Right renal pelvis (tissue), 4 donors: ENCODE data around the gene G6PC3. TPM values are rescaled to one million over a fixed set of nuclear protein-coding genes. Genes with fewer than 3 reads are reported as not detected.

Experiments used
- DNase-seq, 4 donors: peaks; one replicate each; pipeline ENCODE4 v3.0.0-alpha.2; 2013; ENCODE audit warnings: low read depth in 4 of 4, low spot score in 3 of 4, missing footprints in 1 of 4
- polyA plus RNA-seq, 4 donors: library from polyadenylated mRNA; unstranded; fragments of 120-200 nt; gene quantifications; one replicate each; pipeline ENCODE4 v1.2.1, GENCODE V29; 2013; ENCODE audit not compliant: insufficient read length in 4 of 4

The G6PC3 gene
- polyA plus RNA-seq, 4 donors, result 71.1 to 97.7 (median 87.5) TPM

- DNase-seq, result no peak
Observed at GRCh38 chr17:44102849-44103622, 32.5 kb downstream of the G6PC3 start.

DNA sequence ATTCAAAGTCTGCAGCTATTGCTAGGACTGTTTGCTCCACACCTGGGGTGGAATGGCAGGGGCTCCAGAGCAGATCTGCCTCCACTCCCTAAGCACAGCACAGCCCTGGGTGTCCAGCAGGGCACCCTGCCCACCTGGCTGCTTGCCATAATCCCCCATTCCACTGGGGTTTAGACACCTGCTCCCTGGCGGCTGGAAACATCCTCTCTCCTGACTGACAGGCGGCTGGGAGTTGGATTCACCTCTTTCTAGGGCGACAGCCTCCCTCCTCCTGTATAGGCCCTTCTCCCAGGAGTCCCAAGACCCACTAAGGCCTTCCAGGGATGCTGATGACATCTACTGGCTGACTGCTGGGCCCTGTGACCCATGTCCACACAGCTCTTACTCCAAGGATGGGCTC is 34.9 kb downstream of the G6PC3 start:
- no peak for DNase-seq

- DNase-seq, result no peak
Observed at GRCh38 chr17:44105941-44106340, 35.4 kb downstream of the G6PC3 start.

GRCh38 chr17:44106801-44107200 is 36.3 kb downstream of the G6PC3 start:
- no peak for DNase-seq

DNA sequence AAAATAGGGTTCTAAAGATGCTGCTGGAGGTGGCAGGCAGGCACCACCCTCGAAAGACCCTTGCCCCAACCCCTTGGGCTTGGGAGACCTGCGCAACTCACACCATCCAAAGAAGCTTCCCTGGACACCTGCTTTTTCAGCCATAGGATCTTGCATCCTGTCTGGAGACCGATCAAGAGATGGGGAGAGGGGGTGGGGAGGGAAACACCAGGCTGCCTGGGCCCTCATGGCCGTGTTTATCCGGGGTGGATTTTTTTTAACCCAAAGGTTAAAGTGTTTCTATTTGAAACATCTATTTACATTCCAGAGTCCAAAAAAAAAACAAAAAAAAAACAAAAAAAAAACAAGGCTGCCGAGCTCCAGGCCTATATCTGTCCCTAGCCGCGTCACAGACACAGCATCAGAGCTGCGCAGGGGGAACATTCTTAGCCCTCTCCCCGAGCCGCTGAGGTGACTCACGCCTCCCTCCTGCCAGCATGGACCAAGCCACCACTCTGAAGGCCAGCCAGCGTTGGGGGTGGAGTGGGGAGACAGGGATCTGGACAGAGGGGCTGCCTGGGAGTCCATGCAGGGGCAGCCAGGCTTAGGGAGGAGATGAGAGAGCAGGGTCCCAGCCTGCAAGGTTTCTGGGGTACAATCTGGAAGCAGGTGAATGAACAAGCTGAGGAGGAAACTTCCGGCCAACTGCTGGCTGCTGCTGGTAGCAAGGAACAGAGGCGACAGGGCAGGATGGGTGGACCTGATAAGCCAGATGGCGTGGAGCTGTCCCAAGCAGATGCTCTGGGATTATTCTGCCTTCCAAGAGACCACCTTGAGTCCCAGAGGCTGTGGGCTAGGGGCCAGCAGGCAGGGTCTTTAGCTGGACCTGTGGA is 38.1 kb downstream of the G6PC3 start:
- DNase-seq, result no peak

- DNase-seq, result no peak
Observed at GRCh38 chr17:44109312-44109630, 38.7 kb downstream of the G6PC3 start.

DNA sequence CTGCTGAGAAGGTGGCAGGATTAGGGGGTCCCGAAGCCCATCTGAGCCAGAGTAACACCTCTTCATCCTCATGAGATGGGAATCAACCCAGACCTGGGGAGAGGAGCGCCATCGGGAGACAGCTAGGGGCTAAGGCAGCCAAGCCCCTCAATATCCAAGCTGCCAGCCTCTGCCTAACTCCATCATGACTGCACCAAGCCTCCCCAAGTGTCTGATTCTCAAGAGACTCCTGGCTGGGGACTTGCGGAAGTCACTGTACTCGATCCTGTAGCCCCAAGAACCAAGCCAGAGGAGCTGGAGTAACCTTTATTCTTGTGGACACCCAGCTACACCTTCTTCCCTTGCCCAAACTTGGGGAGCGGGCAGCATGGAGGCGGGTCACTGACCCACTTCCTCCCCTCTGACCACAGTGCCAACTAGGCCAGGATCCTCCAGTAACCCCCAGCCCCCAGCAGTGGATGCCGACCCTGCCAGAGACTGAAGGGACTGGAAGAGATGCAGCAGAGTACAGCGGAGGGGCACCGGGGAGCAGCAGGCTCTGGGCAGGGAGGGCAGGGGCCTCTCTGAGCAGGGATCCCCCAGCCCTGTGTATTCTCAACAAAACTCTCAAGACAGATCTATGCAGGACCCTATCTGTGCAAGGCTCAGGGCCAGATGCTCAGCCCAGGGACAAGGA is 39.6 kb downstream of the G6PC3 start:
- no peak for DNase-seq

GRCh38 chr17:44110823-44111633 is 40.5 kb downstream of the G6PC3 start:
- DNase-seq, result peak; percentile 78 to 87 (median 82)

GRCh38 chr17:44111777-44112176 is 41.2 kb downstream of the G6PC3 start:
- DNase-seq, result no peak

- DNase-seq, result no peak
Observed at GRCh38 chr17:44112284-44113280, 42.0 kb downstream of the G6PC3 start.

- no peak for DNase-seq
Observed at GRCh38 chr17:44113382-44113781, 42.8 kb downstream of the G6PC3 start.

DNA sequence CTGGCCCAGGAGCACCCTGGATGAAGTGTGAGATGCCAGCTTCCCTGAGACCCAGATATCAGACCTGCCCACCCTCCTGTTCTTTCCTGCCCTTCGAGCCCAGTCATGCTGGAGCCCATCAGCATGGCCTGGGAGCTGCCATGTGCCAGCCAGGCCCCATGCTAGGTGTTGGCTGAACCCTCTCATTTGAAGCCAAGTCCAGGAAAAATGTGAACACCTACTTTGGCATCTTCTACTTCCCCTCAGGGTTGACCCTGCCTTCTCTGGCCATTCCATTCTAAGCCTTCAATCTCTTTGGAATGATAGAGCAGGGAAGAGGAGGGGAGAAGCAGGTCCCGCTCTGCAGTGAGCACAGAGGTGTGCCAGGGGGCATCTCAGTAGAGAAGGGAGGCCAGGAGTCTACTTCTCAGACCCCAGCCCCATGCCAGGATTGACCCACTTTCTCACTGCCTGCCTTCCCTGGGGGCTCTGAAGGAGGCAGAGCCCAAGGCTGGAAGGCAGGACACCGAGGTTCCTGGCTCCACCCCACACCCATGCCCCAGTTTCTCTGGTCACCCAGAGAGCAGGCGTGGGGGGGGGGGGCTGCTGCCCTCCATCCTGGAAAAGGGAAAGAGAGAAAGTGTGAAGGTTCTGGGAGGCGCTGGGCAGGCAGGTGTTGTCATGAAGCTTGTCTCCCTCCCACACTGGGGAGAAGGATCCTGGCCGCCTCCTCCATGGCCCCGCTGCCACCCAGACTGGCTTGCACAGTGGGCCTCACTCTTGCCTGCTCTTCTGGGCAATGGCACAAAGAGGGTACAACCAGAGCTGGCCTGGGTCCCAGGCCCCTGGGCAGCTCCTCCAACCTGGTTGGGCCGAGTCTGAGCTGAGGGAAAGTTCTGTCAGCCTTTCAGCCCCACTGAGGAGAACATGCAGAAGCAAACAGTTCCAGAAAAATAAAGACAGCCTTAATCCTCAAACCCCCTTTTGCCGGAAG is 43.6 kb downstream of the G6PC3 start:
- no peak for DNase-seq

GRCh38 chr17:44115585-44116415 is 45.3 kb downstream of the G6PC3 start:
- DNase-seq, result no peak

- no peak for DNase-seq
Observed at GRCh38 chr17:44117351-44117750, 46.8 kb downstream of the G6PC3 start.

DNA sequence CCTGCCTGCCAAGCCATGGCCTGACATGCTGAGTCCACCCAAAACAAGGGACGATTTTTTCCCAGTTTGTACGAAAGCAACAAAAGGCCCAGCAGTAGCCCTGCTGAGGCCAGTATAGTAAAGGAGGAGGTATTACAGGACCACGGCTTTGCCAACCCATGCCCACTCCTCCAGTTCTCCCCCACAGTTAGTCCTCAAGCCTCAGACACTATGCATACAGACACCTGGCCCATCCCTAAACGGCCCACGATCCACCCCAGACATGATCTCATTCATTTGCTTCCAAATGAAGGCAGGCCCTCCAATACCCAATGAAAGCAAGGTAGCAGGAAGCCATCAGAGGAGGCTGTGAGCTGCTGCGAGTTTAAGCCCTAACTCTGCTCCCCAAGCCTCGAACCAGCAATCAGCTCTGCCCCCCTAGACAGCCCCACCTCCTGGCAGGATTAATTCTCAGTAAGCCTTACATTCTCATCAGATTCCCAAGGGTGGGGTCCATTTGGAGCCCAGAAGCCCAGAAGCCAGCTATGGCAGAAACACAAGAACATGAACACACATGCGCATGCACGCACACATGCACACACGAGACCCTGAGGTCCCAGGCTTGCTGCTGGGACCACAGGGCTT is 48.0 kb downstream of the G6PC3 start:
- no peak for DNase-seq

DNA sequence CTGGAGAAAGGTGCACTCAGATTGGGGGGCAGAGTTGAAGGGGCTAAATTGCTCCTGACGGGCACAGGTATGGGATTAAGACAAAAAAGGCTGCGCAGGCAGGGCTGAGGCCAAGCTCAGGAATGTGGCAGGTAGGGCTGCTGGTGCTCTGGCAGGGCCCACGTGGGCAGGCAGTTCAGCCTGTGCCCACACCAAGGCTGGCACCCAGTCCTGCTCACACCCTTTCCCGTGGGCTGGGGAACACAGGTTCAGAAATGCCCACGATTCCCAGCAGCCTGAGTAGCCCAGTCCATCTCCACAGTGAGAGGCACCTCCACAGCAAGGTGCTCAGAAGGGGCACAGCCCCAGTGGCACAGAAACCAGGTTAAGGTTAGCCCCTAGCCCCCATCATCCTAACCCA is 48.5 kb downstream of the G6PC3 start:
- no peak for DNase-seq

DNA sequence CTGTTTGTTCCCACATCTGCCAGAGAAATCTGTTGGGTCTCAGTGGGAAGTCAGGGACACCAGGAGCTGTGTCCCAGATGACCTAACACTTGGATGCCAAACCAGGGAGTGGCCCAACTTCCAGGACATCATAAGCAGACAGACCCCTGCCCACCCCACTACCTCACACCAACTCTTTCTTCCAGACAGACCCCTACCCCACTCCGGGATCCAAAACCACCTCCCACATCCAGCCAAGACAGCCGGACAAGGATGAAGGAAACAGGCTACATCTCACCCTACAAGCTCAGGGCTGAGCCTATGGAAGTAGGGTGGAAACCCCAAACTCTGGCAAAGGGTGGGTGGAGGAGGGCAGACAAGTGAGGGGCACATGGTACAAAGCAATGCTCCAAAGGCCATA is 49.3 kb downstream of the G6PC3 start:
- DNase-seq, result no peak
